Adipose tissue (tissue), 3 donors: Measurements from ENCODE around the gene SH3RF1. TPM values are rescaled to one million over a fixed set of nuclear protein-coding genes. Genes with fewer than 3 reads are reported as not detected.
"Not testable (repeated sequence)": the region's sequence is repeated elsewhere in the genome, so short reads cannot be mapped to it uniquely, and the experiment has no call there.

Experiments
- H3K27ac ChIP-seq: one replicate; pipeline ENCODE4 v1.5.1; 2013; ENCODE audit warnings: low read depth, low read length
- WGBS, 3 donors: extraction: QIAGEN DNeasy Blood & Tissue Kit; methylation state at CpG; one replicate each; pipeline ENCODE4 v1.1.7; 2013; 5-methylcytosine and 5-hydroxymethylcytosine counted together
- polyA plus RNA-seq, 3 donors: library from polyadenylated mRNA; stranded (reverse); fragments of 200-250 nt; gene quantifications; one replicate each; pipeline ENCODE4 v1.2.3, GENCODE V29; 2013
- donor health status: healthy with polysubstance abuse.
- donor health status: Bipolar disorder and iron deficiency.
- donor health status: healthy.

SH3RF1 gene
- polyA plus RNA-seq, 3 donors: 3.7 to 8.1 (median 7.5) TPM

DNA sequence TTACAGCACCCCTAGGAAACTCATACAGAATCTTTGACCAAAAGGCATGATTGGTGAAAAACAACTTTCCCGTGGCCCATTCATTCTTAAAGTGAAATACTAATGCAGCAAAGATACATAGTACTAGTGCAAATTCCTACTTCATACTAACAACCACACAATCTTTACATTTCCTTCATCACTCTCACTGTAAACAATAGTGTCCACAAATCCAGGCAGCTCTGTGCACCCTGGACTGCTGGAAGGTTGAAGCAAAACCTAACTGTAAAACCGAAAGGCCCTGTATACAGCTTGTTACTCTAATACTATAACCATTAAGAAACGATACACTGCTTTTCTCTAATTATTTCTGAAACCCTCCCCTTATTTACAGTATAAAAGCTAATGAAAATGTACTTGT is 82.6 kb downstream of the SH3RF1 start:
- no peak overlapping the region for H3K27ac ChIP-seq
- 91 to 93% (median 92%) methylated on average over 3 of the region's 3 CpGs for whole genome bisulfite sequencing, 3 donors

DNA sequence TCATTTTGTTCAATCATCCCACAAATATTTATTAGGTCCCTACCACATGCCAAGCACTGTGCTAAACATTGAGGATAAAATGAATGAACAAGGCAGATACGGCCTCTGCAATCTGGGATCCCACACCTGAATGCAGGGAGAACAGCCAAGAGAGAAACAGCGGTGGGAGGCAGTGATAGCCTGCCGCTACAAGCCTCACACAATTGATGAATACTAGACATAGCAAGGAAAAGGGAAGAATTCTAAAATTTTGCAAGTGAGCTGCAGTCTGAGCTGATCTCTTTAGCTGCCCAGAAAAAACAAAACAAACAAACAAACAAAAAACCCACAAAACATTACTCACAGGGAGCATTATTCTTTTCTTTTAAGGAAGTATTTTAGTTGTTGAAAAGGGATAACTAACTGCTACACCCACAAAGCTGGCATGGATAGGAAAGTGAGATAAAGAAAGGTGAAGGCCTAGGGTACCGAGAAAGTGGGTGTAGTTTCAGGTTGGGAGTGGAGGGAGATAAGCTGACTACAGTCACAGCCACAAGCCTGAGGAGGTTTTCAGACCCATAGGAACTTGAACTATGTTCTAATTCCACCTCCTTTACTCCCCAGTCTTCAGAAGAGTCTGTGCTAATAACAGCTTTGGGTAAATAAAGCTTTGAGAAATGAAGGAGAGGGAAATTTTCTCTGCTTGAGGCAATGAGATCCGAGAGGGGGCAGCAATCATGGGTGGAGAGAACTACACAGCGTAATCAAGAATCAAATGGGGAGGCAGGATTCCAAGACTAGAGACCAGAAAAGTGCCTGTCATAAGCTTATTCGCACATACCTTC is 85.4 kb downstream of the SH3RF1 start:
- WGBS, 3 donors: 54 to 86% (median 81%) methylated on average over 7 of the region's 7 CpGs

GRCh38 chr4:169184686-169185085 is 86.1 kb downstream of the SH3RF1 start:
- H3K27ac ChIP-seq: no peak overlapping the region
- 37 to 56% (median 44%) methylated on average over 3 of the region's 3 CpGs for WGBS, 3 donors

More for the DNA sequence above, 85.4 kb downstream of the SH3RF1 start:
- no peak overlapping the region for H3K27ac ChIP-seq

DNA sequence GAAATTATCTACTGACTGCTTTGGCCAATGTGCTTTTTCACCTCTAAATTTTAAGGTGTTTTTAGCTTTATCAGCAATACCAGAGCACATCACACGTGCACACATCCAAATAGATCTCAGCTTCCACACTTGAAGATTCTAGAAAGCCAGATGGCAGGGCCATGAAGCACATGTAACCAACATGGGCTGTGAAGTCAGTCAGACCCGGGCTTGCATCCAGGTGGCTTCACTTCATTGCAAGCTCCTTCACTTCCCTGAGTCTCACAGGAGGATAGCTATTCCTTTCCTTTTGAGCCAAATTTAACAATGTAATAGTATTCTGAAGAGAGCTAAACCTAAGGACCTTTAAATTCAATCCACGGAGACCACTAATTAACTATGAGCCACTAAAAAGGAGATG is 86.5 kb downstream of the SH3RF1 start:
- H3K27ac ChIP-seq: no peak overlapping the region
- WGBS, 3 donors: 72 to 81% (median 77%) methylated on average over 3 of the region's 3 CpGs

DNA sequence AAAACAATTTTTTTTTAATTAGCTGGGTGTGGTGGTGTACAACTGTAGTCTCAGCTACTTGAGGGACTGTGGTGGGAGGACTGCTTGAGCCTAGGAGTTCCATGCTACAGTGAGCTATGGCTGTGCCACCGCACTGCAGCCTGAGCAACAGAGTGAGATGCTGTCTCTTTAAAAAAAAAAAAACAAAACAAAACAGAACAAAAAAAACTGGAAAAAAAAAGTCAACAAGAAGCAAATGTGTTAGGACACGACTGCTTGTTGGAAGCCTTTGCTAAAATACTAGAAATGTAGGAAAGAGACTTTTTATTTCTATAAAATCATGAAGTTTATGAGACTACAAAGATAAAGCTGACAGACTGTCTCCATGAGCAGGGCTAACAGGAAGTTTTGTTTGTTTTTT is 87.2 kb downstream of the SH3RF1 start:
- WGBS, 3 donors: 41 to 68% (median 60%) methylated on average over 2 of the region's 2 CpGs
- no peak overlapping the region for H3K27ac ChIP-seq

GRCh38 chr4:169179609-169180521 is 90.9 kb downstream of the SH3RF1 start:
- 47 to 78% (median 77%) methylated on average over 13 of the region's 13 CpGs for WGBS, 3 donors
- no peak overlapping the region for H3K27ac ChIP-seq

- not testable (repeated sequence) for H3K27ac ChIP-seq
- 93 to 96% (median 95%) methylated on average over 4 of the region's 4 CpGs for WGBS, 3 donors
Measured at GRCh38 chr4:169178092-169178491, 92.7 kb downstream of the SH3RF1 start.

DNA sequence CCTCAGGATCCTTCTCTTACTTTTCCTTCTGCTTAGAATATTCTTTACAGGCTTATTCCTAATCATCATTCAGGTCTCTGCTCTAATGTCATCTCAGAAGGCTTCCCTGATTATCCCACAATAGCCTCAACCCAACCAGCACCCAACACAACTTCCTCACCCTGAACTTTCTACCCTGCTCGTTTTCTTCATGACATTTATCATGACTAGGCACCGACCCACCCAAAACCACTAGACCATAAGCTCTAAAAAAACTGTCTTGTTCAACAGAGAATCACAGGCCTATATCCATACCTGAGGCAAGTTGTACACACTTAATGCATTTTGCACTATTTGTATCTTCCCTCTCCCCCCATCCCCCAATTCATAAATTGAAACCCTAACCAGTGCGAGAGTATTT is 95.3 kb downstream of the SH3RF1 start:
- WGBS, 3 donors: 63 to 89% (median 71%) methylated on average over 3 of the region's 3 CpGs
- no peak overlapping the region for H3K27ac ChIP-seq

GRCh38 chr4:169175035-169175434 is 95.7 kb downstream of the SH3RF1 start:
- WGBS, 3 donors: 92 to 97% (median 94%) methylated on average over 4 of the region's 4 CpGs
- no peak overlapping the region for H3K27ac ChIP-seq

DNA sequence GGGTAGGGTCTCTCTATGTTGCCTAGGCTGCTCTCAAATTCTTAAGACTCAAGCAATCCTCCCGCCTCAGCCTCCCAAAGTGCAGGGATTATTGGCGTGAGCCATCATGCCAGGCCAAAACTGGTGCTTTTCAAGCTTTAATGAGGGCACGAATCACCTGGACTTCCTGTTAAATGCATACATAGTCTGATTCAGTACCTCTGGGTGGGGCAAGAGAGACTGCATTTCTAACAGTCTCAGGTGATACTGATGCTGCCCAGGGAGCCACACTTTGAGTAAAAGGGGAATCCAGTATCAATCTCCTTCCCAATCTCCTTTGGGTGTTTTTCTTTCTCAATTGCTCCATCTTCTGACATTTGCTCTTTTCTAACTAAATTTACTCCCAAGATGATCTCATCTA is 96.5 kb downstream of the SH3RF1 start:
- no peak overlapping the region for H3K27ac ChIP-seq
- WGBS, 3 donors: 86 to 91% (median 87%) methylated on average over 3 of the region's 3 CpGs

- H3K27ac ChIP-seq: no peak overlapping the region
- 58 to 70% (median 70%) methylated on average over 2 of the region's 2 CpGs for WGBS, 3 donors
Measured at GRCh38 chr4:169167957-169168858, 102.5 kb downstream of the SH3RF1 start.

- 79 to 94% (median 89%) methylated on average over 1 of the region's 1 CpG for WGBS, 3 donors
- no peak overlapping the region for H3K27ac ChIP-seq
Measured at GRCh38 chr4:169164669-169165415, 105.9 kb downstream of the SH3RF1 start.

GRCh38 chr4:169163947-169164668 is 106.6 kb downstream of the SH3RF1 start:
- no peak overlapping the region for H3K27ac ChIP-seq

DNA sequence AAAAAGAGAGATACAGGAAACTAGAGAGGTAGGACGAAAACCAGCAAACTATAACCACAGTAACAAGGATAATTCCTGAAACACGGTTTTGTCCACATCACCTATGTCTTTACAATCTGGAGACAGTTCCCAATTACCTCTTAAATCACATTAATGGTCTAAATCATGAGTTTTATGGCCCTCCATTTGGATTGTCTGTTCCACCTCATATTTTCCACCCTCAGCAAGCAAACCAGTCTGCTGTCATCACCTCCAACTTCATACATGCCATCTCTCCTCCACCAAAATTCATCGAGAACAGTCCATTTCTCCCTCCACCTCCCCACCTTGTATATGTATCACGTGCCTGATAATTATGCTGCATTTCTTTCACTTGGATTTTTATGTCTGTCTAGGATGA is 107.3 kb downstream of the SH3RF1 start:
- 90 to 96% (median 93%) methylated on average over 4 of the region's 4 CpGs for WGBS, 3 donors
- H3K27ac ChIP-seq: no peak overlapping the region

- H3K27ac ChIP-seq: no peak overlapping the region
- WGBS, 3 donors: 27 to 57% (median 55%) methylated on average over 3 of the region's 3 CpGs
Measured at GRCh38 chr4:169160825-169161224, 109.9 kb downstream of the SH3RF1 start.

DNA sequence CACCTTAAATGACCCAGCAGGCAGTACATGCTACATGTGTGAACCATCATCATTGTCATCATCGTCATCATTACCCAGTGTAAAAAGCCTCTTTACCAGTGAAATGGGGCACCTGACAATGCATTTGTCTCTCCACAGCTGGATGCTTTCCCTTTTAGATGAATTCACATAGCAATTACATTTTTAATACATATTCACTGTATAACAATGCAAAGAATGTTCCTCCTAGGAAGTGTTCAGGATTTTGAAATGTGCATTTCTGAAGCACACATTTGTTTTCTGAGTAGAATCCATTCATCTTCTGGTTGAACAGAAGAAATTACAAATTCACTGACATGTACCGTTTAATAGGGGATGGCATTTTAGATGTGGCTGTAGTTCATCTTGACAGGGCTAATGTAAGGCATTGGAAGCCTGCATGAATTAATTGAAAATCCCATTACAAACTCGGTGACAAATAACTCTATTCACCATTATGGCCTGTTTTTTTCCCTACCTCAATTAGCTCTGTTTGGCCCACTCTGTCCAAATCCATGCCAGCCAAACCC is 111.1 kb downstream of the SH3RF1 start:
- no peak overlapping the region for H3K27ac ChIP-seq
- WGBS, 3 donors: 84 to 89% (median 85%) methylated on average over 3 of the region's 3 CpGs

DNA sequence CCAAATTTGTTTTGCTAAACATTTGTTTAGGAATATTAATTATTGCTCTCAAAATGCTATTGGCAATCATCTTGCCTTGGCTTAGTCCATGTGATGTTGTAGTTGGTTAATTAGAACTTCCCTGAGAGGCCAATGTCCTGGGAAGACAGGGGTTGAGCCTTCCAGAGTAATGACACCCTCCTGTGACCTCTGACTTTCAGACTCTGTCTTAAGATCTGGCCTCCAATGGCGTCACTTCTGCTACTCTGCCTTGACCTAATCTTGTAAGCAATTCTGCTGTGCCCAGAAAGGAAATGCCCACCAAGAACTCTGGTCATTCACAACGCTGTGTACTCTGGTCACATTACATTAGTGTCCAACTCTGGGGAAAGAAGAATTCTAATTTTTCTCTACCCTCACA is 111.9 kb downstream of the SH3RF1 start:
- no peak overlapping the region for H3K27ac ChIP-seq
- 80 to 93% (median 88%) methylated on average over 2 of the region's 2 CpGs for WGBS, 3 donors
